ENCODE results near the gene PWWP2A.

DNA sequence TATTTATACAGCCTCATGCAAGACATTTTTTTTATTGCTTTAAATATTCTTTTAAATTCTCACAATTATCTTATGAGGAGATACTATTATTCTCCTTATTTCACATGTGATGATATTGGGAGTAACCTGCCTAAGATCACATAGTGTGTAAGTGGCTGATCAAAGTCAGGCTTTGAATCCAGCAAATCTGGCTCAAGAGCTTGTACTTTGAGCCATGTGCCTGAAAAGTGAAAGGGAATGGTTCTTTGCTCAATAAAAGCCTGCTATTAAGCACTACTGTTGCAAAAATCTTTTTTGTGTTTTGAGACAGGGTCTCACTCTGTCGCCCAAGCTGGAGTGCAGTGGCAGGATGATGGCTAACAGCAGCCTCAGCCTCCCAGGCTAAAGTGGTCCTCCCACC lies 35.1 kb downstream of the PWWP2A start:
- TF ChIP-seq, protein P1, sequence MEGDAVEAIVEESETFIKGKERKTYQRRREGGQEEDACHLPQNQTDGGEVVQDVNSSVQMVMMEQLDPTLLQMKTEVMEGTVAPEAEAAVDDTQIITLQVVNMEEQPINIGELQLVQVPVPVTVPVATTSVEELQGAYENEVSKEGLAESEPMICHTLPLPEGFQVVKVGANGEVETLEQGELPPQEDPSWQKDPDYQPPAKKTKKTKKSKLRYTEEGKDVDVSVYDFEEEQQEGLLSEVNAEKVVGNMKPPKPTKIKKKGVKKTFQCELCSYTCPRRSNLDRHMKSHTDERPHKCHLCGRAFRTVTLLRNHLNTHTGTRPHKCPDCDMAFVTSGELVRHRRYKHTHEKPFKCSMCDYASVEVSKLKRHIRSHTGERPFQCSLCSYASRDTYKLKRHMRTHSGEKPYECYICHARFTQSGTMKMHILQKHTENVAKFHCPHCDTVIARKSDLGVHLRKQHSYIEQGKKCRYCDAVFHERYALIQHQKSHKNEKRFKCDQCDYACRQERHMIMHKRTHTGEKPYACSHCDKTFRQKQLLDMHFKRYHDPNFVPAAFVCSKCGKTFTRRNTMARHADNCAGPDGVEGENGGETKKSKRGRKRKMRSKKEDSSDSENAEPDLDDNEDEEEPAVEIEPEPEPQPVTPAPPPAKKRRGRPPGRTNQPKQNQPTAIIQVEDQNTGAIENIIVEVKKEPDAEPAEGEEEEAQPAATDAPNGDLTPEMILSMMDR (conservative IDR thresholded peaks at IDR 0.05) = no peak
- no peak for TF ChIP-seq ZFX (IDR thresholded peaks at IDR 0.05)
